Endothelial cell of umbilical vein (primary cell): ENCODE measurements around the gene TXNDC17.

Experiments used
- CTCF ChIP-seq, 2 donors: IDR thresholded peaks; 1 replicate in 1 of 2; 2 replicates in 1 of 2; pipeline ENCODE4 v1.5.1; 2011; ENCODE audit warnings: low read length in 2 of 2, mild to moderate bottlenecking in 2 of 2, moderate library complexity in 2 of 2, control low read depth in 1 of 2, inconsistent platforms in 1 of 2, low read depth in 1 of 2; ENCODE audit not compliant: insufficient read depth in 1 of 2; ENCODE audit errors: extremely low read depth in 1 of 2
- EZH2 ChIP-seq: IDR thresholded peaks from 2 replicates; pipeline ENCODE4 v1.6.1; 2012; ENCODE audit warnings: borderline replicate concordance, low read depth, mild to moderate bottlenecking, moderate library complexity, low read length, inconsistent platforms; ENCODE audit not compliant: severe bottlenecking
- FOS ChIP-seq: IDR thresholded peaks from 2 replicates; pipeline ENCODE4 v1.6.1; 2011; ENCODE audit warnings: mild to moderate bottlenecking, low read length, moderate library complexity, borderline replicate concordance; ENCODE audit not compliant: insufficient read depth
- GATA2 ChIP-seq: IDR thresholded peaks from 2 replicates; pipeline ENCODE4 v1.7.0; 2011; ENCODE audit warnings: low read depth, mild to moderate bottlenecking, moderate library complexity, mixed read lengths, low read length; ENCODE audit not compliant: insufficient read length, insufficient read depth
- JUN ChIP-seq: IDR thresholded peaks from 2 replicates; pipeline ENCODE4 v1.6.1; 2011; ENCODE audit warnings: borderline replicate concordance, low read depth; ENCODE audit not compliant: insufficient read length, insufficient read depth
- MYC ChIP-seq: IDR thresholded peaks from one replicate; pipeline ENCODE4 v1.6.1; 2011; ENCODE audit warnings: mild to moderate bottlenecking, low read depth, low read length
- POLR2A ChIP-seq: IDR thresholded peaks from 2 replicates; pipeline ENCODE4 v1.6.1; 2012; ENCODE audit warnings: low read depth, mild to moderate bottlenecking, control low read depth, low read length
- POLR2AphosphoS5 ChIP-seq: IDR thresholded peaks from 2 replicates; pipeline ENCODE4 v1.6.1; 2012; ENCODE audit warnings: low read depth, mild to moderate bottlenecking, control low read depth, low read length, moderate library complexity; ENCODE audit not compliant: insufficient read depth
- TF ChIP-seq, protein P1 (sequence below): IDR thresholded peaks from 2 replicates; pipeline ENCODE4 v1.6.1; 2011; ENCODE audit not compliant: insufficient read depth, insufficient read length

- TF ChIP-seq POLR2A (no peak), CTCF (IDR thresholded peaks at IDR 0.05; ENCODE audit: extremely low read depth in 1 of 2, insufficient read depth in 1 of 2, low read depth in 1 of 2, low read length in 2 of 2) (no peak), EZH2 (no peak), POLR2AphosphoS5 (no peak), JUN (no peak), MYC (no peak), FOS (no peak), GATA2 (no peak)
- TF ChIP-seq, protein P1, sequence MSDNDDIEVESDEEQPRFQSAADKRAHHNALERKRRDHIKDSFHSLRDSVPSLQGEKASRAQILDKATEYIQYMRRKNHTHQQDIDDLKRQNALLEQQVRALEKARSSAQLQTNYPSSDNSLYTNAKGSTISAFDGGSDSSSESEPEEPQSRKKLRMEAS, result no peak
Observed at GRCh38 chr17:6674586-6674985, 33.7 kb downstream of the TXNDC17 start.
